Fibroblast of pulmonary artery (primary cell): ENCODE measurements around the gene JDP2.
A peak's percentile ranks its signal among the peaks of the same experiment; 100 is the strongest.

Experiments
- DNase-seq: peaks from one replicate; pipeline ENCODE4 v3.0.0-alpha.2; 2010; ENCODE audit warnings: low read depth
- H3K4me3 ChIP-seq: replicated peaks from 2 replicates; pipeline ENCODE4 v1.5.1; 2011; ENCODE audit warnings: low read depth, mild to moderate bottlenecking, control low read depth, low read length, moderate library complexity
- TF ChIP-seq, protein P1 (sequence below): IDR thresholded peaks from 2 replicates; pipeline ENCODE4 v1.5.1; 2011; ENCODE audit warnings: mild to moderate bottlenecking, control low read depth, low read length, inconsistent platforms; ENCODE audit errors: missing control alignments

Gene JDP2

GRCh38 chr14:75441728-75442127 is 13.9 kb downstream of the JDP2 start:
- TF ChIP-seq, protein P1, sequence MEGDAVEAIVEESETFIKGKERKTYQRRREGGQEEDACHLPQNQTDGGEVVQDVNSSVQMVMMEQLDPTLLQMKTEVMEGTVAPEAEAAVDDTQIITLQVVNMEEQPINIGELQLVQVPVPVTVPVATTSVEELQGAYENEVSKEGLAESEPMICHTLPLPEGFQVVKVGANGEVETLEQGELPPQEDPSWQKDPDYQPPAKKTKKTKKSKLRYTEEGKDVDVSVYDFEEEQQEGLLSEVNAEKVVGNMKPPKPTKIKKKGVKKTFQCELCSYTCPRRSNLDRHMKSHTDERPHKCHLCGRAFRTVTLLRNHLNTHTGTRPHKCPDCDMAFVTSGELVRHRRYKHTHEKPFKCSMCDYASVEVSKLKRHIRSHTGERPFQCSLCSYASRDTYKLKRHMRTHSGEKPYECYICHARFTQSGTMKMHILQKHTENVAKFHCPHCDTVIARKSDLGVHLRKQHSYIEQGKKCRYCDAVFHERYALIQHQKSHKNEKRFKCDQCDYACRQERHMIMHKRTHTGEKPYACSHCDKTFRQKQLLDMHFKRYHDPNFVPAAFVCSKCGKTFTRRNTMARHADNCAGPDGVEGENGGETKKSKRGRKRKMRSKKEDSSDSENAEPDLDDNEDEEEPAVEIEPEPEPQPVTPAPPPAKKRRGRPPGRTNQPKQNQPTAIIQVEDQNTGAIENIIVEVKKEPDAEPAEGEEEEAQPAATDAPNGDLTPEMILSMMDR, result no peak
- DNase-seq, result no peak
- no peak overlapping the region for H3K4me3 ChIP-seq

DNA sequence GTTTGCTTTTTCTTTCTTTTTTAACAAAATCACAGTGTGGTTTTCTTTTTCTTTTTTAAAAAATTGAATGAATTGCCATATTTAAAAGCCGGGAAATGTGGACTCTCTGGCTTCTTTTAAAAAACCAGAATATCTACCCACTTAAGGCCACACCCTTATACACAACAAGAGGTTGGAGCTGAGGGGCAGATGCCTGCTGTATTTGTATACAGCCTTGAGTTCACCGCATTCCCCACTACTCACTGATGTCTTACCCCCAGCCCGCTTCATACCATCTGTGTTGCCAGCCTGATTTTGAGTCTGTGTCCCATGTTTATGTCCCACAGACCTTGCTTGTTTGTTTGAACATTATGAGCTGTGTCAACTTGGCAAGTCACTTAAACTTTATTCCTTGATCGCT is 14.3 kb downstream of the JDP2 start:
- no peak overlapping the region for H3K4me3 ChIP-seq
- TF ChIP-seq, protein P1, result no peak
- DNase-seq, result no peak

GRCh38 chr14:75442642-75443041 is 14.8 kb downstream of the JDP2 start:
- DNase-seq, result peak; percentile 50
- TF ChIP-seq, protein P1, result no peak
- H3K4me3 ChIP-seq, result no peak overlapping the region

- TF ChIP-seq, protein P1, result no peak
- DNase-seq, result no peak
- H3K4me3 ChIP-seq, result no peak overlapping the region
Measured at GRCh38 chr14:75443203-75443969, 15.6 kb downstream of the JDP2 start.

GRCh38 chr14:75445236-75445635 is 17.4 kb downstream of the JDP2 start:
- TF ChIP-seq, protein P1, result no peak
- no peak overlapping the region for H3K4me3 ChIP-seq
- DNase-seq, result no peak

- TF ChIP-seq, protein P1, result no peak
- no peak for DNase-seq
- H3K4me3 ChIP-seq, result no peak overlapping the region
Measured at GRCh38 chr14:75445963-75446362, 18.1 kb downstream of the JDP2 start.

DNA sequence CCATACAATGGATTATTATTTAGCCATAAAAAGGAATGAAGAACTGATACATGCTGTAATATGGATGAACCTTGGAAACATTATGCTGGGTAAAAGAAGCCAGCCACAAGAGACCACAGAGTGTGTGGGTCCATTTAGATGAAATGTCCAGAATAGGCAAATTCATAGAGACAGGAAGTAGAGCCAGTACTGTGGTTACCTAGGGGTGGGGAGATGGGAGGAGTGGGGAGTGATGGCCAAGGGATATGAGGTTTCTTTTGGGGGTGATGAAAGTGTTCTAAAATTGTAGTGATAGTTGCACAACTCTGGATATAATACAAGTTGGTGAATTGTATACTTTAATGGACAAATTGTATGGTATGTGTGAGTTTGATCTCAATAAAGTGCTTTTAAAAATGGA is 18.6 kb downstream of the JDP2 start:
- TF ChIP-seq, protein P1, result no peak
- H3K4me3 ChIP-seq, result no peak overlapping the region
- DNase-seq, result no peak
